GM21737 (cell line): ENCODE measurements around the gene FRK.
"Not testable (repeated sequence)": the region's sequence is repeated elsewhere in the genome, so short reads cannot be mapped to it uniquely, and the experiment has no call there.

ENCODE experiments used
- ATAC-seq: cut with Tn5 transposase; IDR thresholded peaks from one replicate; pipeline ENCODE4 v1.9.1; 2021; ENCODE audit warnings: mild to moderate bottlenecking, moderate library complexity; ENCODE audit not compliant: unreplicated experiment

Gene FRK

DNA sequence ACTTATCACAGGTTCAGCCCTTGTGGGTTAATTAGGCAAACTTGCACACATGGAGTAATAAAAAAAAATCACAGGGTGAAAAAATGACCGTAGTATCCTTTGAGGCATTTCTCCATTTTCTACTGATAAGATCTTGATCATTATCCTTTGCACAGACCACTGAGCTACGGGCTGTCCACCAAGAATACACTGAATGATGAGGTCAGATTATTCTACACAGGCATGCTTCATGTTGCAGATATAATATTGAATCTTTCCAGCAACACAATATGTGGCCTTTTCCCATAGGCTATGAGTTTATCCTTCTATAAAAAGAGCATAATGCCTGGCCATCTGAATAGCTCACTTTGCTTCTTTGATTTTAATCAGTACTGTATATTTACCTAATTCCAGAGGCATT is 168.9 kb downstream of the FRK start:
- ATAC-seq = no peak

DNA sequence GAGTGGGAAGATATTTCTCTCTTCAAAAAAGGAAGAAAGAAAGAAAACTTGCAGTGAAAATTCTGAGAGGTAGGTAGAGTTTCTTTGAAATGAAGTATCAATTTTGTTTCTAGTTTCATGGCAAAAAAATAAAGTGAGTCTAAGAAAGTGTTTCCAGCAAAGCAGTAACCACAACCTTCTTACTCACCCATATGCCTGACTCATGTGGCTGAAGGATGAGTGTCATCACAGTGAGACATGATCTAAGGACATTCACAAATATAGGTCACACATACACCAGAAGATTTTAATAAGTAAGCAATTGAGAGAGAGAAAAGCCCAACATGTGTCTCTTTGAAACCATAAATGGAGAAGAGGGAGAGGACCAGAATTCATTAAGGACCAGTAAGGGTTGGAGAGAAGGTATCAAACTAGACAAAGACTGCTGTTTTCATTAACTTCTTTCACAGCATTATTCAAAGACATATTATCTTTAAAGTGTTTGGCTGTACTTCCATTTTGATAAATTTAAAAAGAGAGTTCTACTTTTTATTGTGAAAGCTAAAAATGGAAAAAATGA is 169.5 kb downstream of the FRK start:
- ATAC-seq = peak; percentile 97

DNA sequence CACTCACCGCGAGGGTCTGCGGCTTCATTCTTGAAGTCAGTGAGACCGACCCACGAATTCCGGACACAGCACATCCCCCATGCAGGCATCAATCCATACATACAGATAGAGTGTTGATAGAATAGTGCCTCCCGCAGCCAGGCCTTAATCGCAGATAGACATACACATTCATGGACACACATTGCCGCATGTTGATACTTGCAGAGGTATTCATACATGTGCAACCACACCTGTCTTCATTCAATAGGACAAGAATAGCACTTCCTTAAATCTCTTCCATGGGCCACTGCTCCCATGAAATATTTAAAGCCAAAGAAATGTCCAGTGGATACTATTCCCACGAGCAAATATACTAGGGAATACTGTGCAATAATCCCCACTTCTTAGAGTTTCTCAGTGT is 170.5 kb downstream of the FRK start:
- no peak for ATAC-seq

- not testable (repeated sequence) for ATAC-seq
Observed at GRCh38 chr6:115888687-115889470, 171.8 kb downstream of the FRK start.

DNA sequence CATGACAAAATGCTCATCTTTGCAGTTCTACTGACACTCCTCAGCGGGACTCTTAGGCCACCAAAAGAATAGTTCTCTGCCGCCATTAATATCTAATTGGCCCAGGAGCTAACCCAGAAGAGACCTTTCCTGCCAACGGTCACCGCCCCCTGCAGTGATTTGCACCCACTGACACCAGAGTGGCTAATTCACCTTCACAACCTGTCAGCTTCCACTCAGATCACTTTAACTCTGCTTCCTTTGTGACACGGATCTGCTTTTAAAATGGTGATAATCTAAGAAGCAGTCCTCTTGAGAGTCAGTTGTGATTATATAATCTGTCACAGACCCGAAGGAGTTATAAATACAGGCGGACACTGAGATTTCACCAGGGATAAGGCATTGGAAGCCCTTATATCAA is 172.8 kb downstream of the FRK start:
- ATAC-seq = no peak

GRCh38 chr6:115885636-115886366 is 174.9 kb downstream of the FRK start:
- ATAC-seq = peak; percentile 58

DNA sequence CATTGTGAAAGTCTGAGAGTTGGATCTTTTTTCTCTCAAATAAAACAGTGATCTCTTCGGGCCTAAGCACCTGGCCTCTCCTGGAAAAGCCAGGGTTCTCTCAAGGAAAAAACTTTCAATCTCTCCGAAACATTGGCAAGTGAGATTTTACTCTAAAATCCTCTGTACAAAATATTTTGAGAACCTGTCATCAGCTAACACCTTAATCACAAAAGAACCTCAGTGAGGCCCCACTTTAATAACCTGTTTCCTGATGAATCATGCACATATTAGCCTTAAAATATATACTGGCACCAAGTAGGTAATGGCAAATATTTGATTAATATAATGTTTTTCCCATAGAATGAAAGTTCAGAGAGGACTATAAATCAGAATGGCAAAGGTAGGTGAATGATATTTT is 177.9 kb downstream of the FRK start:
- ATAC-seq = no peak

DNA sequence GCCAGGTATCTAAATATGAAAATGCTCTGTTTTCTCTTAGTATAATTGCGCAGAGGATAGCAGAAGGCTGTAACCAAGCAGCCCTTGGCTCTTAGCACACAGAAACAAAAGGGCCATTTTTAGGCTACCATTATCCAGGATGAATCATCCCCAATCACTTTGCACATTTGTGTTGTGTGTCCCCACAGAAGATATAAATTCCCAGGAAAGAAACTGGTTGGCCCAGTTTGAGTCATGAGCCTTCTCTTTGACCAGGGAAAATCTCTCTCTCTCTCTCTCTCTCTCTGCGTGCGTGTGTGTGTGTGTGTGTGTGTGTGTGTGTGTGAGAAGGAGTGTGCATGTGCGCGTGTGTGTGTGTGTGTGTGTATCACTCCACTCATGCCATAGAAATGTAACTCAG is 178.5 kb downstream of the FRK start:
- no peak for ATAC-seq
